PC-9 (cell line): ENCODE results near the gene RET. TPM values are rescaled to one million over a fixed set of nuclear protein-coding genes. Genes with fewer than 3 reads are reported as not detected.

ENCODE experiments used
- BruUV-seq: library from RNA; stranded (reverse); fragments of 400-500 nt; replicated peaks from 2 replicates; lab custom pipeline; 2021; lab: Mats Ljungman, UMichigan
- CTCF ChIA-PET: fragments of 300-600 bp; sonication (Branson Sonifier 250); formaldehyde crosslinking; loops from one replicate; lab custom pipeline; 2022; ENCODE audit warnings: antibody characterized with exemption; lab: Charles Lee
- POLR2A ChIA-PET: fragments of 300-600 bp; sonication (Branson Sonifier 250); formaldehyde crosslinking; loops from one replicate; lab custom pipeline; 2022; ENCODE audit warnings: antibody characterized with exemption; ENCODE audit not compliant: unreplicated experiment; lab: Charles Lee
- DNase-seq, 2 experiments: peaks; one replicate each; pipeline versions ENCODE4 v3.0.0 to v3.0.0-alpha.2; 2015 to 2022; ENCODE audit warnings: mixed read lengths in 1 of 2
- H2AFZ ChIP-seq: fragments of 200-600 bp; sonication (generic); 2 replicates; pipeline ENCODE4 v1.8.1; 2017; ENCODE audit warnings: antibody characterized with exemption
- H3F3A ChIP-seq: fragments of 200-600 bp; sonication (generic); 2 replicates; pipeline ENCODE4 v1.8.1; 2017; ENCODE audit warnings: antibody characterized with exemption, mild to moderate bottlenecking, low read depth; ENCODE audit not compliant: insufficient read depth
- H3K27ac ChIP-seq: fragments of 200-600 bp; sonication (generic); 2 replicates; pipeline ENCODE4 v1.6.1; 2016; ENCODE audit warnings: mixed run types
- H3K27me3 ChIP-seq: fragments of 200-600 bp; sonication (generic); 2 replicates; pipeline ENCODE4 v1.6.1; 2016; ENCODE audit warnings: low read depth, mixed run types; ENCODE audit not compliant: insufficient read depth
- H3K36me3 ChIP-seq: fragments of 200-600 bp; sonication (generic); 2 replicates; pipeline ENCODE4 v1.6.1; 2016; ENCODE audit warnings: low read depth, mixed run types
- H3K4me1 ChIP-seq: fragments of 200-600 bp; sonication (generic); replicated peaks from 2 replicates; pipeline ENCODE4 v1.6.1; 2016; ENCODE audit warnings: mixed run types; ENCODE audit not compliant: insufficient read depth
- H3K4me2 ChIP-seq: fragments of 200-600 bp; sonication (generic); 2 replicates; pipeline ENCODE4 v1.6.1; 2017; ENCODE audit warnings: mixed run types
- H3K4me3 ChIP-seq: fragments of 200-600 bp; sonication (generic); 2 replicates; pipeline ENCODE4 v1.6.1; 2016; ENCODE audit warnings: mixed run types
- H3K79me2 ChIP-seq: fragments of 200-600 bp; sonication (generic); 2 replicates; pipeline ENCODE4 v1.6.1; 2017; ENCODE audit warnings: low read depth, mixed run types
- H3K9me2 ChIP-seq: fragments of 200-600 bp; sonication (generic); 2 replicates; pipeline ENCODE4 v1.8.1; 2017; ENCODE audit warnings: mild to moderate bottlenecking; ENCODE audit not compliant: insufficient read depth
- H3K9me3 ChIP-seq: fragments of 200-600 bp; sonication (generic); 2 replicates; pipeline ENCODE4 v1.8.1; 2016; ENCODE audit warnings: low read depth; ENCODE audit not compliant: insufficient read depth
- H4K20me1 ChIP-seq: fragments of 200-600 bp; sonication (generic); 2 replicates; pipeline ENCODE4 v1.8.1; 2017; ENCODE audit not compliant: insufficient read depth
- CTCF ChIP-seq: fragments of 200-600 bp; sonication (generic); conservative IDR thresholded peaks from 2 replicates; pipeline ENCODE4 v1.6.1; 2017; ENCODE audit warnings: mixed run types, antibody characterized with exemption, mild to moderate bottlenecking, moderate library complexity
- EZH2 ChIP-seq: fragments of 200-600 bp; sonication (generic); IDR thresholded peaks from 2 replicates; pipeline ENCODE4 v1.8.0; 2017; ENCODE audit warnings: antibody characterized with exemption, low read depth
- intact Hi-C: fragments of 100-400 bp; cut with micrococcal nuclease; formaldehyde crosslinking; loops from one replicate; pipeline ENCODE4 v1.10.0; 2022; ENCODE audit not compliant: unreplicated experiment
- total RNA-seq: library from RNA; stranded (reverse); gene quantifications from 2 replicates; pipeline ENCODE4 v1.2.3, GENCODE V29; 2021

RET gene
- total RNA-seq, 1 experiment from 2014 or later = not detected

- H3K9me3 ChIP-seq = peaks cover 3% of the 10 kb centered on the region; the same call in 1 of the 2 replicates
- H3F3A ChIP-seq = no peaks in the 10 kb centered on the region
- intact Hi-C loops = no loop called here
- BruUV-seq = no TSS peak
- no peaks in the 10 kb centered on the region for H4K20me1 ChIP-seq
- H3K4me2 ChIP-seq = no peak overlapping the region
- no peaks in the 10 kb centered on the region for H3K79me2 ChIP-seq
- no peak overlapping the region for H2AFZ ChIP-seq
- TF ChIP-seq EZH2 (no peak), CTCF (no peak)
- H3K27ac ChIP-seq = no peak overlapping the region
- ChIA-PET CTCF (no interaction called here), POLR2A (no interaction called here)
- no peak overlapping the region for H3K4me3 ChIP-seq
- H3K9me2 ChIP-seq = no peaks in the 10 kb centered on the region
- H3K4me1 ChIP-seq = no peaks in the 10 kb centered on the region
- H3K36me3 ChIP-seq = no peaks in the 10 kb centered on the region
- DNase-seq = no peak
- peaks cover 9% of the 10 kb centered on the region; the same call in 1 of the 2 replicates for H3K27me3 ChIP-seq
Measured at GRCh38 chr10:43038783-43039623, 37.9 kb upstream of the RET start.

DNA sequence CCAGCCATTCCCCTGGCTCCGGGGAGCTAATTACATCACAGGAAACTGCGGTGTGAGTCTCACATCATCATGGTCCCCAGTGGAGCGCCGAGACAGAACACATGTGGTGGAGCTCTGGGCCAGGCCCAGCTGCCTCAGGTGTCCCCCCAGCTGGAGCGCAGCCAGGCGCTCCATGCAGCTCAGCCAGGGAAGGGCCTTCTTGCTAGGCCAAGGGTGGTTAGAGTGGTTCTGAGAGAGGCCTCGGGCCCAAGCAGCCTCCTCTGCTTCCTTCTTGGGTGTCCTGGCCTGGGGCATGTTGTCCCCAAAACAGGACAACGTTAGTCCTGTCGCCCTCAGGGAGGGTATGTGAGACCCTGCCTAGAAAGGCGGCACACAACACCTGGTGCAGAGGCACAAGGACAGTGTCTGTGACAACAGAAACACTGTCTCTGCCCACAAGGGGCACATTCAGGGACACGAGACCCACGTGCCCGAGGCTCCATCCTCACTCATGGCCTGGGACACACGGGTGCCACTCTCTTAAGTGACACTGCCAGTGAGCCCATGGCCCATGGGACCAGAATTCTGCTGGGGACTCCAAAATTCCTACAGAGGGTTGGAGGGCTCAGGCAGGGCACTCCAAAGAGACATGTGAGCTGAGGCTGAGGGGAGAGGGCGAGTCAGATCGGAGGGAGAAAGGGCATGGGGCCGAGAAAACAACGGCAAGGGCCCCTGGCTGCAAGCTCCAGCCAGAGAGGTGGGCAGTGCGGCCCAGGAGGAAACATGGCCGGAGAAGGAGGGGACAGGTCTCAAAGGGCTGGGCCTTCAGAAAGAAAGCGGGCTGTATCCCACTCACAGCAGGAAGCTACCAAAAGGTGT is 37.0 kb upstream of the RET start:
- Histone ChIP-seq H3K9me3 (no peaks in the 10 kb centered on the region), H3K9me2 (no peaks in the 10 kb centered on the region), H3K27ac (no peak overlapping the region), H3K4me2 (no peak overlapping the region), H3K36me3 (no peaks in the 10 kb centered on the region), H3F3A (no peaks in the 10 kb centered on the region), H2AFZ (no peak overlapping the region), H3K27me3 (peaks cover 9% of the 10 kb centered on the region; the same call in 1 of the 2 replicates), H4K20me1 (no peaks in the 10 kb centered on the region), H3K4me1 (no peaks in the 10 kb centered on the region; the same call in 1 of the 2 replicates), H3K4me3 (no peak overlapping the region), H3K79me2 (no peaks in the 10 kb centered on the region)
- no peak for TF ChIP-seq EZH2
- no peak for TF ChIP-seq CTCF
- ChIA-PET POLR2A (no interaction called here), CTCF (no interaction called here)
- DNase-seq = no peak
- BruUV-seq = no TSS peak
- intact Hi-C loops = no loop called here

DNA sequence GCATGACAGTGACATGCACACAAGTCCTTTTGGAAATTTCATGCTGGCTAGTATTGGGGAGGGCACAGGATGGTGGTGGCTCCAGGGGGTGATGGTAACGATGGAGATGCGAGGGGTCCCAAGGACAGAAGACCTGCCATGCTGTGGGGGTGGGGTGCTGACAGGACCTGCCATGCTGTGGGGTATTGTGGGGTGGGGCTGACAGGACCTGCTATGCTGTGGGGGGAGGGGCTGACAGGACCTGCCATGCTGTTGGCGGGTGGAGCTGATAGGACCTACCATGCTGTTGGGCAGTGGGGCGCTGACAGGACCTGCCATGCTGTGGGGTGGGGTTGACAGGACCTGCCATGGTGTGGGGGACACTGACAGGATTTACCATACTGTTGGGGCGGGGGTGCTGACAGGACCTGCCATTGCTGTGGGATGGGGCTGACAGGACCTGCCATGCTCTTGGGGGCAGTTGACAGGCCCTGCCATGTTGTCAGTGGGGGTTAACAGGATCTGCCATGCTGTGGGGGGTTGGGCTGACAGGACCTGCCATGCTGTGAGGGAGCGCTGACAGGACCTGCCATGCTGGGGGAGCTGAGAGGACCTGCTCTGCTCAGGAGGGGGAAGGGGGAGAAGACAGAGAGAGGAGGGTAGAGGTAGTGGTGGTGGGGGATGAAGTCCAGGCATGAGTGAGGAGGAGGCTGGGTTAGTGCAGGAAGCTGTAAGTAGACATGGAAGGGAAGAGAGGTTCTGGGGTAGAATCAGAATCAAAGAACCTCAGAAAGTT is 36.2 kb upstream of the RET start:
- intact Hi-C loops = no loop called here
- POLR2A ChIA-PET = no interaction called here

More for the DNA sequence above, 36.2 kb upstream of the RET start:
- TF ChIP-seq EZH2 (no peak), CTCF (no peak)
- no peaks in the 10 kb centered on the region for H4K20me1 ChIP-seq
- no peaks in the 10 kb centered on the region for H3K9me2 ChIP-seq
- no TSS peak for BruUV-seq
- no peak overlapping the region for H3K4me2 ChIP-seq
- H2AFZ ChIP-seq = no peak overlapping the region
- no peak for DNase-seq
- 0 out of 2 replicates have a peak, but pooled peaks cover under 1% of the 10 kb centered on the region for H3K27me3 ChIP-seq
- CTCF ChIA-PET = no interaction called here
- no peaks in the 10 kb centered on the region for H3F3A ChIP-seq
- no peaks in the 10 kb centered on the region for H3K36me3 ChIP-seq
- no peaks in the 10 kb centered on the region for H3K79me2 ChIP-seq
- H3K9me3 ChIP-seq = no peaks in the 10 kb centered on the region
- H3K27ac ChIP-seq = no peak overlapping the region
- no peaks in the 10 kb centered on the region; the same call in 1 of the 2 replicates for H3K4me1 ChIP-seq
- no peak overlapping the region for H3K4me3 ChIP-seq
